ENCODE results near the gene TAB2. TPM values are rescaled to one million over a fixed set of nuclear protein-coding genes. Genes with fewer than 3 reads are reported as not detected.

Gene TAB2
- total RNA-seq, 1 donor from 2014 or later: 69.0 TPM

GRCh38 chr6:149330133-149330532 lies 12.6 kb downstream of the TAB2 start:
- no peaks in the 10 kb centered on the region for H3K9me3 Mint-ChIP-seq
- CTCF ChIA-PET: no interaction called here
- H3K4me1 Mint-ChIP-seq: peaks cover 88% of the 10 kb centered on the region
- POLR2A ChIA-PET: interaction anchor here (1.2 kb wide), 1 partner anchor 12 kb away, joined by 4 read pairs; the partner anchor contains the start of gene TAB2
- no peak overlapping the region for H3K4me3 Mint-ChIP-seq
- no peaks in the 10 kb centered on the region for H3K36me3 Mint-ChIP-seq (ENCODE audit: low read depth)
- TF ChIP-seq CTCF (IDR thresholded peaks at IDR 0.05): no peak
- H3K27ac Mint-ChIP-seq: no peak overlapping the region
- DNase-seq: no peak
- ATAC-seq (ENCODE audit: low read depth): no peak
- intact Hi-C loops (cut with micrococcal nuclease): loop anchor here (1.0 kb wide), 1 partner anchor 8 kb away; no protein-coding TSS in a partner anchor
- H3K27me3 Mint-ChIP-seq: no peaks in the 10 kb centered on the region

GRCh38 chr6:149331043-149331807 lies 13.7 kb downstream of the TAB2 start:
- Mint-ChIP-seq H3K36me3 (ENCODE audit: low read depth) (no peaks in the 10 kb centered on the region), H3K9me3 (no peaks in the 10 kb centered on the region), H3K4me1 (peaks cover 87% of the 10 kb centered on the region), H3K27ac (peak overlapping the region; percentile 33), H3K4me3 (no peak overlapping the region), H3K27me3 (no peaks in the 10 kb centered on the region)
- CTCF ChIA-PET: no interaction called here
- DNase-seq (no peak), ATAC-seq (ENCODE audit: low read depth) (no peak)
- TF ChIP-seq CTCF (IDR thresholded peaks at IDR 0.05): no peak
- intact Hi-C loops (cut with micrococcal nuclease): no loop called here
- POLR2A ChIA-PET: interaction anchor here (1.2 kb wide), 1 partner anchor 13 kb away, joined by 4 read pairs; the partner anchor contains the start of gene TAB2

GRCh38 chr6:149331871-149332270 lies 14.4 kb downstream of the TAB2 start:
- H3K4me3 Mint-ChIP-seq: no peak overlapping the region
- POLR2A ChIA-PET: interaction anchor here (0.8 kb wide), 1 partner anchor 178 kb away, joined by 3 read pairs; no protein-coding TSS in a partner anchor
- H3K27me3 Mint-ChIP-seq: no peaks in the 10 kb centered on the region
- H3K4me1 Mint-ChIP-seq: peaks cover 92% of the 10 kb centered on the region
- H3K9me3 Mint-ChIP-seq: no peaks in the 10 kb centered on the region
- H3K27ac Mint-ChIP-seq: peak overlapping the region; percentile 33
- CTCF ChIA-PET: no interaction called here
- no peak for ATAC-seq (ENCODE audit: low read depth)
- intact Hi-C loops (cut with micrococcal nuclease): no loop called here
- DNase-seq: no peak
- no peak for TF ChIP-seq CTCF (IDR thresholded peaks at IDR 0.05)
- no peaks in the 10 kb centered on the region for H3K36me3 Mint-ChIP-seq (ENCODE audit: low read depth)

- peaks cover 90% of the 10 kb centered on the region for H3K4me1 Mint-ChIP-seq
- no peaks in the 10 kb centered on the region for H3K27me3 Mint-ChIP-seq
- H3K27ac Mint-ChIP-seq: no peak overlapping the region
- ChIA-PET POLR2A (interaction anchor here (0.8 kb wide), 1 partner anchor 179 kb away, joined by 3 read pairs; no protein-coding TSS in a partner anchor), CTCF (interaction anchor here (0.5 to 1.0 kb wide), 3 partner anchors 14 to 304 kb away, joined by 3 read pairs; no protein-coding TSS in a partner anchor)
- H3K36me3 Mint-ChIP-seq (ENCODE audit: low read depth): no peaks in the 10 kb centered on the region
- no peaks in the 10 kb centered on the region for H3K9me3 Mint-ChIP-seq
- intact Hi-C loops (cut with micrococcal nuclease): no loop called here
- DNase-seq (no peak), ATAC-seq (ENCODE audit: low read depth) (no peak)
- H3K4me3 Mint-ChIP-seq: no peak overlapping the region
- TF ChIP-seq CTCF (IDR thresholded peaks at IDR 0.05): no peak
Observed at GRCh38 chr6:149332602-149333265, 15.2 kb downstream of the TAB2 start.

- POLR2A ChIA-PET: no interaction called here
- Mint-ChIP-seq H3K36me3 (ENCODE audit: low read depth) (no peaks in the 10 kb centered on the region), H3K27ac (no peak overlapping the region), H3K4me3 (no peak overlapping the region), H3K9me3 (no peaks in the 10 kb centered on the region), H3K4me1 (peaks cover 90% of the 10 kb centered on the region), H3K27me3 (no peaks in the 10 kb centered on the region)
- no peak for ATAC-seq (ENCODE audit: low read depth)
- CTCF ChIA-PET: interaction anchor here (1.0 kb wide), 2 partner anchors 13 to 251 kb away, joined by 3 read pairs; no protein-coding TSS in a partner anchor
- intact Hi-C loops (cut with micrococcal nuclease): no loop called here
- TF ChIP-seq CTCF (IDR thresholded peaks at IDR 0.05): no peak
- DNase-seq: no peak
Observed at GRCh38 chr6:149333266-149333620, 15.7 kb downstream of the TAB2 start.
